ENCODE results near the gene HJURP.

- TF ChIP-seq POLR2AphosphoS5 (IDR thresholded peaks at IDR 0.05) (no peak), CTCF (IDR thresholded peaks at IDR 0.05) (no peak)
Observed at GRCh38 chr2:233841183-233841582, 13.2 kb downstream of the HJURP start.

Data from esophagus muscularis mucosa (tissue), 3 donors.